AG04450 (cell line): ENCODE data around the gene CCSER1. TPM values are rescaled to one million over a fixed set of nuclear protein-coding genes. Genes with fewer than 3 reads are reported as not detected.
A peak's percentile ranks its signal among the peaks of the same experiment; 100 is the strongest.

ENCODE experiments used
- CTCF ChIA-PET: fragments of 300-600, 350-600 bp; formaldehyde crosslinking; extraction: SDS; loops from one replicate; lab custom pipeline; 2022; ENCODE audit warnings: antibody characterized with exemption, inconsistent platforms; lab: Charles Lee
- POLR2A ChIA-PET: fragments of 350-600 bp; formaldehyde crosslinking; extraction: SDS; loops from one replicate; lab custom pipeline; 2021; ENCODE audit warnings: antibody characterized with exemption, inconsistent platforms; lab: Yijun Ruan, JAX
- DNase-seq: peaks from one replicate; pipeline ENCODE4 v3.0.0-alpha.2; 2011; ENCODE audit warnings: low read depth, low spot score
- H3K27ac ChIP-seq: one replicate; pipeline ENCODE4 v1.5.1; 2012; ENCODE audit warnings: low read depth, low read length, control low read depth
- H3K27me3 ChIP-seq: one replicate; pipeline ENCODE4 v1.6.0; 2012; ENCODE audit warnings: low read length; ENCODE audit not compliant: control insufficient read depth, insufficient read depth
- H3K4me3 ChIP-seq: 2 replicates; pipeline ENCODE4 v1.5.1; 2011; ENCODE audit warnings: mild to moderate bottlenecking, low read depth, low read length, control low read depth
- H3K9me3 ChIP-seq: 2 replicates; pipeline ENCODE4 v1.5.1; 2012; ENCODE audit warnings: low read length; ENCODE audit not compliant: control insufficient read depth, insufficient read depth
- polyA plus RNA-seq: library from polyadenylated mRNA; depleted of rRNA; stranded (reverse); fragments of >200 nt; gene quantifications from 2 replicates; pipeline ENCODE4 v1.2.3, GENCODE V29; 2011
- TF ChIP-seq, protein P1 (sequence below): IDR thresholded peaks from 2 replicates; pipeline ENCODE4 v1.5.1; 2011; ENCODE audit warnings: low read depth, low read length, control low read depth, inconsistent platforms

Gene CCSER1
- polyA plus RNA-seq, 1 experiment, result not detected

DNA sequence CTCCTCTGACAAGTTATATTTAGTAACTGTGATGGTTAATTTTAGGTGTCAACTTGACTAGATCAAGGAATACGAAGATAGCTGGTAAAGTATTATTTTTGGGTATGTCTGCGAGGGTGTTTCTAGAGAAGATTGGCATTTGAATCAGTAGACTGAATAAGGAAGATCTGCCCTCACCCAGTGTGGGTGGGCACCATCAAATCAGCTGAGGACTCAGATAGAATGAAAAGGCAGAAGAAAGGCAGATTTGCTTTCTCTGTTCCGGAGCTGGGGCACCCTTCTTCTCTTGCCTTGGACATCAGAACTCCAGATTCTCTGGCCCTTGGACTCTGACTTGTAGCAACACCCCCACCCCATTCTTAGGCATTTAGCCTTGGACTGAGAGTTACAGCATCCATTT lies 981.6 kb downstream of the CCSER1 start:
- Histone ChIP-seq H3K9me3 (no peaks in the 10 kb centered on the region), H3K27ac (no peak overlapping the region), H3K4me3 (no peak overlapping the region), H3K27me3 (no peaks in the 10 kb centered on the region)
- POLR2A ChIA-PET, result no interaction called here
- CTCF ChIA-PET, result no interaction called here
- no peak for DNase-seq
- TF ChIP-seq, protein P1, sequence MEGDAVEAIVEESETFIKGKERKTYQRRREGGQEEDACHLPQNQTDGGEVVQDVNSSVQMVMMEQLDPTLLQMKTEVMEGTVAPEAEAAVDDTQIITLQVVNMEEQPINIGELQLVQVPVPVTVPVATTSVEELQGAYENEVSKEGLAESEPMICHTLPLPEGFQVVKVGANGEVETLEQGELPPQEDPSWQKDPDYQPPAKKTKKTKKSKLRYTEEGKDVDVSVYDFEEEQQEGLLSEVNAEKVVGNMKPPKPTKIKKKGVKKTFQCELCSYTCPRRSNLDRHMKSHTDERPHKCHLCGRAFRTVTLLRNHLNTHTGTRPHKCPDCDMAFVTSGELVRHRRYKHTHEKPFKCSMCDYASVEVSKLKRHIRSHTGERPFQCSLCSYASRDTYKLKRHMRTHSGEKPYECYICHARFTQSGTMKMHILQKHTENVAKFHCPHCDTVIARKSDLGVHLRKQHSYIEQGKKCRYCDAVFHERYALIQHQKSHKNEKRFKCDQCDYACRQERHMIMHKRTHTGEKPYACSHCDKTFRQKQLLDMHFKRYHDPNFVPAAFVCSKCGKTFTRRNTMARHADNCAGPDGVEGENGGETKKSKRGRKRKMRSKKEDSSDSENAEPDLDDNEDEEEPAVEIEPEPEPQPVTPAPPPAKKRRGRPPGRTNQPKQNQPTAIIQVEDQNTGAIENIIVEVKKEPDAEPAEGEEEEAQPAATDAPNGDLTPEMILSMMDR, result no peak

GRCh38 chr4:91111556-91111955 lies 984.4 kb downstream of the CCSER1 start:
- Histone ChIP-seq H3K9me3 (no peaks in the 10 kb centered on the region), H3K27ac (no peak overlapping the region), H3K4me3 (no peak overlapping the region), H3K27me3 (no peaks in the 10 kb centered on the region)
- DNase-seq, result no peak
- TF ChIP-seq, protein P1, result no peak
- CTCF ChIA-PET, result interaction anchor here (0.7 to 0.8 kb wide), 2 partner anchors 122 to 1259 kb away, joined by 4 read pairs; no protein-coding TSS in a partner anchor
- POLR2A ChIA-PET, result no interaction called here

- DNase-seq, result no peak
- TF ChIP-seq, protein P1, result peak; percentile 49
- Histone ChIP-seq H3K27me3 (no peaks in the 10 kb centered on the region), H3K9me3 (no peaks in the 10 kb centered on the region), H3K27ac (no peak overlapping the region), H3K4me3 (no peak overlapping the region)
- ChIA-PET CTCF (interaction anchor here (0.7 to 1.0 kb wide), 3 partner anchors 12 to 1274 kb away, joined by 3 read pairs; no protein-coding TSS in a partner anchor), POLR2A (no interaction called here)
Measured at GRCh38 chr4:91113130-91113706, 986.0 kb downstream of the CCSER1 start.

- no peak overlapping the region for H3K4me3 ChIP-seq
- no peak overlapping the region for H3K27ac ChIP-seq
- H3K9me3 ChIP-seq, result no peaks in the 10 kb centered on the region
- CTCF ChIA-PET, result no interaction called here
- POLR2A ChIA-PET, result no interaction called here
- TF ChIP-seq, protein P1, result no peak
- no peak for DNase-seq
- H3K27me3 ChIP-seq, result no peaks in the 10 kb centered on the region
Measured at GRCh38 chr4:91114386-91114785, 987.2 kb downstream of the CCSER1 start.

DNA sequence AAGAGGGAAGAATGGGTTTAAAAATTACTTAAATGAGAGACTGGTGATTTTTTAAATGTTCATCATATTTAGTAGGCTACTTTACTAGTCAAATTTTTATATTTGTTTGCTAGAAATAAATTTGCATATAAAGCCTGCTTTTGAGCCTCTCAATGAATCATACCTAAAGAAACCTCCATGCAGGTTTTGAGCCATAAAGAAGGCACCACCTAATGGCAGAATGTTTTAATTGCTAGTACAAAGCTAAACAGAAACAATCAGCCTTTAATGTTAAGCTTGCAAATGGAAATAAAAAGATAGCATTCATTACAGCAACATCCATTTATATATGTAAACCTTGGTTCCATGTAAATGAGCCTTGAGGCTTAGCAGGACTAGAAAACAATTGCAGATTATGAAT lies 989.7 kb downstream of the CCSER1 start:
- no peaks in the 10 kb centered on the region for H3K27me3 ChIP-seq
- no peaks in the 10 kb centered on the region for H3K9me3 ChIP-seq
- TF ChIP-seq, protein P1, result peak; percentile 36
- no peak for DNase-seq
- no peak overlapping the region for H3K4me3 ChIP-seq
- POLR2A ChIA-PET, result no interaction called here
- CTCF ChIA-PET, result interaction anchor here (0.9 kb wide), 1 partner anchor 698 kb away, joined by 4 read pairs; no protein-coding TSS in a partner anchor
- H3K27ac ChIP-seq, result no peak overlapping the region
